ENCODE data around the gene MRPL36.

MRPL36 gene

DNA sequence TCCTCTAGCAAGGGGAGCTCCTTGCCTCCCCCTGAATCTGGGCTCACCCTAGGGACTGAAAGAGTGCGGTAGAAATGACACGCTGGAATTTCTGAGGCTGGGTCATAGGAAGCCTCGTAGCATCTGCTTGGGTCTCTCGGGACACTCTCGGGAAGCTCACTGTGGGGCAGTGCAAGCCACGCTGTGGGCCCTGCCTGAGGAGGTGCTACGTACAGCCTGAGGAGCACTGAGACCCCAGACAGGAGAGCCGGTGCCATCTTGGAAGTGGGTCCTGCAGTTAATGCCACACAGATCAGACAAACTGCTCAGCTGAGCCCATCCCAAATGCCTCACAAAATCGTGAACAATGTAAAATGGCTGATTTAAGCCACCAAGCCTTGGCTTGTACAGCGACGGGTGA lies 1.8 kb downstream of the MRPL36 start:
- TF ChIP-seq POU2F2 (IDR thresholded peaks at IDR 0.05; ENCODE audit: low read depth, low read length) (no peak), TAF1 (IDR thresholded peaks at IDR 0.05; ENCODE audit: low read depth, low read length) (no peak), POLR2A (IDR thresholded peaks at IDR 0.05; ENCODE audit: low read depth, low read length) (no peak), SPI1 (IDR thresholded peaks at IDR 0.05; ENCODE audit: low read depth, low read length) (no peak), PAX5 (IDR thresholded peaks at IDR 0.05; ENCODE audit: insufficient read depth, low read length, severe bottlenecking) (no peak), POLR2AphosphoS5 (IDR thresholded peaks at IDR 0.05; ENCODE audit: low read depth, low read length) (no peak)
- FAIRE-seq (no peak), DNase-seq (ENCODE audit: insufficient read length, low spot score) (no peak)

- FAIRE-seq, result no peak
- DNase-seq (ENCODE audit: insufficient read length, low spot score), result no peak
- no peak for TF ChIP-seq PAX5 (IDR thresholded peaks at IDR 0.05; ENCODE audit: insufficient read depth, low read length, severe bottlenecking)
- TF ChIP-seq POLR2A (IDR thresholded peaks at IDR 0.05; ENCODE audit: low read depth, low read length), result no peak
- TF ChIP-seq POLR2AphosphoS5 (IDR thresholded peaks at IDR 0.05; ENCODE audit: low read depth, low read length), result no peak
- TF ChIP-seq POU2F2 (IDR thresholded peaks at IDR 0.05; ENCODE audit: low read depth, low read length), result no peak
- TF ChIP-seq SPI1 (IDR thresholded peaks at IDR 0.05; ENCODE audit: low read depth, low read length), result no peak
- no peak for TF ChIP-seq TAF1 (IDR thresholded peaks at IDR 0.05; ENCODE audit: low read depth, low read length)
These were observed 2.4 kb downstream of the MRPL36 start for GRCh38 chr5:1797103-1797800.

DNA sequence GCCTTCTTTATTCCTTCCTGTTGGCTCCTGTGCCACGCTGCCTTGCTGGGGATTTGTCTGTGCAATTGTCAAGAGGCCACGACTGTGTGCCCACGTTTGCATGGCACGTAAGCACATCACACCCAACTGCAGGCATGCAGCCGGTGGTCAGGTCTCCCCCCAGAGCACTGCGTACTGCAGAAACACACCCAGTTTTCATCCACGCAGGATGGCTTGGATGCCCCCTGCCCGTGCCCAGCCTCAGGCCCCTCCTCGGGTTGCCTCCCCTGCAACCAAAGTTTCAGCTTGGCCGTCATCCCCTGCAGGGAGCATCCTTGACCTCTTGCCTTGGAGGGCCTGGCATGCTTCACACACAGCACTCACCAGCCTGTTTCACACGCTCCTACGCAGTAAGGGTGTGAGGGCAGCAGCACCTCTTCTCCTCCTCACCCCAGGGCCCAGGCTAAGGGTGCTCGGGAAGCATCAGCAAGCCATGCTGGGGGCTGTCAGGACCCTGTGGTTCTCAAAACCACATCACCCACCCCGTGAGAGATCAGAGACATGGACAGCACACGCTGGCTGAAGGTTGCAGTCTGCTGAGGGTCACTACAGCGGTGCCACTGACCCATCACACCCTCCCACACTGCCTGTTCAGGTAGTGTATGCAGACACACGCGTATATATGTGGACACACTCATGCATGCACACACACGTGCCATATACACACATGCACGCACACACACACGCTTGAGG lies 3.1 kb downstream of the MRPL36 start:
- FAIRE-seq, result no peak
- TF ChIP-seq PAX5 (IDR thresholded peaks at IDR 0.05; ENCODE audit: insufficient read depth, low read length, severe bottlenecking), result no peak
- TF ChIP-seq SPI1 (IDR thresholded peaks at IDR 0.05; ENCODE audit: low read depth, low read length), result no peak
- TF ChIP-seq POU2F2 (IDR thresholded peaks at IDR 0.05; ENCODE audit: low read depth, low read length), result no peak
- TF ChIP-seq POLR2AphosphoS5 (IDR thresholded peaks at IDR 0.05; ENCODE audit: low read depth, low read length), result 0 out of 2 replicates have a peak, but pooled peaks have one; percentile 25
- TF ChIP-seq TAF1 (IDR thresholded peaks at IDR 0.05; ENCODE audit: low read depth, low read length), result no peak
- TF ChIP-seq POLR2A (IDR thresholded peaks at IDR 0.05; ENCODE audit: low read depth, low read length), result no peak
- no peak for DNase-seq (ENCODE audit: insufficient read length, low spot score)

DNA sequence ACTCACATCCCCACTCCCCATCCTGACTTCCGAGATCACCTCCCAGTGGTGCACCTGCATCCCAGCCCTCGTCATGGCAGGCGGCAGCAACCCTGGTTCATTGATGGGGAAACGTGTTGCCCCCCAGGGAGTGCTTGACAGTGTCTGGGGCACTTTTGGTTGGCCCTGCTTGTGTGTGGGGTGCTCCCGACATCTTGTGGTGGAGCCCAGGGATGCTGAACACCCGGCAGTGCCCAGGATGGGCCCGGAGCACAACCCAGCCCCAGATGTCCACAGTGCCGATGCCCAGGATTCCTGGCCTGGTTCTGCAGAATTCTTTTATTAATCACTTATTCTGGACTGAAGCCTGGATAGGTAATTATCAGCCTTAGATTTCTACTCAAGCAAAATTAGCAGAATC lies 3.7 kb downstream of the MRPL36 start:
- DNase-seq (ENCODE audit: insufficient read length, low spot score) (no peak), FAIRE-seq (no peak)
- TF ChIP-seq POLR2A (IDR thresholded peaks at IDR 0.05; ENCODE audit: low read depth, low read length) (no peak), PAX5 (IDR thresholded peaks at IDR 0.05; ENCODE audit: insufficient read depth, low read length, severe bottlenecking) (no peak)

- DNase-seq (ENCODE audit: insufficient read length, low spot score) (no peak), FAIRE-seq (no peak)
- TF ChIP-seq TAF1 (IDR thresholded peaks at IDR 0.05; ENCODE audit: low read depth, low read length), result no peak
- TF ChIP-seq PAX5 (IDR thresholded peaks at IDR 0.05; ENCODE audit: insufficient read depth, low read length, severe bottlenecking), result no peak
- TF ChIP-seq POLR2A (IDR thresholded peaks at IDR 0.05; ENCODE audit: low read depth, low read length), result no peak
- TF ChIP-seq POU2F2 (IDR thresholded peaks at IDR 0.05; ENCODE audit: low read depth, low read length), result no peak
- no peak for TF ChIP-seq SPI1 (IDR thresholded peaks at IDR 0.05; ENCODE audit: low read depth, low read length)
- TF ChIP-seq POLR2AphosphoS5 (IDR thresholded peaks at IDR 0.05; ENCODE audit: low read depth, low read length), result no peak
These were observed 4.1 kb downstream of the MRPL36 start for GRCh38 chr5:1795506-1795905.

GRCh38 chr5:1794901-1795290 lies 4.7 kb downstream of the MRPL36 start:
- DNase-seq (ENCODE audit: insufficient read length, low spot score) (no peak), FAIRE-seq (no peak)
- TF ChIP-seq PAX5 (IDR thresholded peaks at IDR 0.05; ENCODE audit: insufficient read depth, low read length, severe bottlenecking) (no peak), SPI1 (IDR thresholded peaks at IDR 0.05; ENCODE audit: low read depth, low read length) (no peak), TAF1 (IDR thresholded peaks at IDR 0.05; ENCODE audit: low read depth, low read length) (no peak), POU2F2 (IDR thresholded peaks at IDR 0.05; ENCODE audit: low read depth, low read length) (no peak), POLR2AphosphoS5 (IDR thresholded peaks at IDR 0.05; ENCODE audit: low read depth, low read length) (no peak), POLR2A (IDR thresholded peaks at IDR 0.05; ENCODE audit: low read depth, low read length) (no peak)

- no peak for FAIRE-seq
- TF ChIP-seq SPI1 (IDR thresholded peaks at IDR 0.05; ENCODE audit: low read depth, low read length) (no peak), POLR2AphosphoS5 (IDR thresholded peaks at IDR 0.05; ENCODE audit: low read depth, low read length) (no peak), PAX5 (IDR thresholded peaks at IDR 0.05; ENCODE audit: insufficient read depth, low read length, severe bottlenecking) (no peak), POU2F2 (IDR thresholded peaks at IDR 0.05; ENCODE audit: low read depth, low read length) (no peak), TAF1 (IDR thresholded peaks at IDR 0.05; ENCODE audit: low read depth, low read length) (no peak), POLR2A (IDR thresholded peaks at IDR 0.05; ENCODE audit: low read depth, low read length) (no peak)
- no peak for DNase-seq (ENCODE audit: insufficient read length, low spot score)
These were observed 5.4 kb downstream of the MRPL36 start for GRCh38 chr5:1793966-1794900.

DNA sequence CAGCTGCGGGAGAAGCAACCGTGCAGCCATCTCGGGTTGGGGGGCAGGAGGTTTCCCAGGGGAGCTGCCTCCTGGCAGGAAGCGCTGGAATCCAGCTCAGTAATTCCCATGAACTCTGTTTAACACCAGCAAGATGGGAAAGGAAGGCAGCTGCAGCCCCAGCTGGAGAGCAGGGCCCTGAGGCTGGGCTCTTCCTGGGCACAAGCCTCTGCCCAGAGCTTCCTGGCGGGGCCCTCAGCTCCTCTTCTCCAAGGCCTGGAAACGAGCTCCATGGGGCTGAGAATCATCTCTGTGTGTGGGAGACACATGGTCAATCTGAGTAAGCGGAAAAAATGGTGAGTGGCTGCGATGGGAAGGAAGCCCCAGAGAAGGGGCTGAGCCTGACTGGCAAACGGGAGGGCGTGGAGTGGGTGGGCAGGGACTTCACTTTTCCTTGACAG lies 6.3 kb downstream of the MRPL36 start:
- no peak for DNase-seq (ENCODE audit: insufficient read length, low spot score)
- peak; percentile 5 for FAIRE-seq
- TF ChIP-seq PAX5 (IDR thresholded peaks at IDR 0.05; ENCODE audit: insufficient read depth, low read length, severe bottlenecking), result no peak

DNA sequence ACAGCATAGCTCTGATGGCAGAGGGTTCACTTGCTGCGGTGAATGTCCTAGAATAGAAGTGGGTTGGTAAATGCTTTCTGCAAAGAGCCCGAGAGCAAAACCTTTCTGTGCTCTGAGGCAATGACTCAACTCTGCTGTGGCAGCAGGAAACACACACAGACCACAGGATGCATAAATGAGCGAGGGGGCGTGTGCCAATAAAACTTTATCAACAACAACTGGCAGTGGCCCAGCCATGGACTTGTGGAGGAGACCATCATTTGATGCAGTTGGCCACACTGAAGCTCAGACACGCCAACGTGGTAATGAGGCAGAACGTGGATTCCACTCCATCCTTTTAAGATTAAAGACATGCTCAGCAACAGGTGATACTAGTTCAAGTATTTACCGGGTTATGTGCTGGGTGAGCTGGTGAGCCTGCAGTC lies 6.8 kb downstream of the MRPL36 start:
- TF ChIP-seq POLR2AphosphoS5 (IDR thresholded peaks at IDR 0.05; ENCODE audit: low read depth, low read length) (peak; percentile 41; the same call in 1 of the 2 replicates), TAF1 (IDR thresholded peaks at IDR 0.05; ENCODE audit: low read depth, low read length) (no peak; the same call in 1 of the 2 replicates), PAX5 (IDR thresholded peaks at IDR 0.05; ENCODE audit: insufficient read depth, low read length, severe bottlenecking) (peak; percentile 50), POU2F2 (IDR thresholded peaks at IDR 0.05; ENCODE audit: low read depth, low read length) (peak; percentile 100), POLR2A (IDR thresholded peaks at IDR 0.05; ENCODE audit: low read depth, low read length) (peak; percentile 53)
- DNase-seq (ENCODE audit: insufficient read length, low spot score) (peak; percentile 68), FAIRE-seq (peak; percentile 99)
